Sigmoid colon (tissue), 7 donors: ENCODE measurements around the gene MRPL4. TPM values are rescaled to one million over a fixed set of nuclear protein-coding genes. Genes with fewer than 3 reads are reported as not detected.

Experiments used
- DNase-seq: peaks from one replicate; pipeline ENCODE4 v3.0.0-alpha.2; 2019
- H3K27ac ChIP-seq, 4 donors: fragments of 200-600 bp; sonication (generic); one replicate each; pipeline ENCODE4 v1.5.1; 2016 to 2019; ENCODE audit warnings: mild to moderate bottlenecking in 1 of 4
- H3K27me3 ChIP-seq, 3 donors: fragments of 200-600 bp; sonication (generic); one replicate each; pipeline ENCODE4 v1.5.1; 2019; ENCODE audit warnings: mild to moderate bottlenecking in 1 of 3
- H3K36me3 ChIP-seq, 4 donors: fragments of 200-600 bp; sonication (generic); one replicate each; pipeline ENCODE4 v1.5.1; 2016 to 2019
- H3K4me1 ChIP-seq, 4 donors: fragments of 200-600 bp; sonication (generic); one replicate each; pipeline ENCODE4 v1.5.1; 2017 to 2019
- H3K4me3 ChIP-seq, 4 donors: fragments of 200-600 bp; sonication (generic); one replicate each; pipeline ENCODE4 v1.5.1; 2017 to 2019; ENCODE audit warnings: mild to moderate bottlenecking in 2 of 4, moderate library complexity in 1 of 4
- H3K9me3 ChIP-seq, 4 donors: fragments of 200-600 bp in 3 of 4; sonication (generic) in 3 of 4; one replicate each; pipeline versions ENCODE4 v1.5.1 to v1.6.1; 2013 to 2019
- CTCF ChIP-seq, 4 experiments: fragments of 450-650 bp in 3 of 4; fragments of 200-600 bp in 1 of 4; IDR thresholded peaks; one replicate each; pipeline ENCODE4 v1.5.1; 2016 to 2019; ENCODE audit warnings: antibody characterized with exemption in 4 of 4, mild to moderate bottlenecking in 3 of 4, moderate library complexity in 2 of 4
- EP300 ChIP-seq, 4 donors: sonication (generic); formaldehyde crosslinking; IDR thresholded peaks; one replicate each; pipeline ENCODE4 v1.6.1; 2017; ENCODE audit warnings: antibody characterized with exemption in 4 of 4
- POLR2A ChIP-seq, 2 donors: fragments of 450-650 bp; IDR thresholded peaks; one replicate each; pipeline ENCODE4 v1.6.1; 2016; ENCODE audit warnings: antibody characterized with exemption in 2 of 2, mild to moderate bottlenecking in 2 of 2, moderate library complexity in 2 of 2
- POLR2AphosphoS5 ChIP-seq, 4 donors: sonication (generic); formaldehyde crosslinking; IDR thresholded peaks; one replicate each; pipeline ENCODE4 v1.6.1; 2017; ENCODE audit warnings: antibody characterized with exemption in 4 of 4
- WGBS, 2 donors: extraction: QIAGEN DNeasy Blood & Tissue Kit; methylation state at CpG; one replicate each; pipeline ENCODE4 v1.1.7; 2013; 5-methylcytosine and 5-hydroxymethylcytosine counted together
- intact Hi-C: fragments of 100-400 bp; cut with DNase I; formaldehyde crosslinking; loops from one replicate; pipeline ENCODE4 v1.15.1; 2023
- polyA plus RNA-seq, 3 donors: library from polyadenylated mRNA; stranded (reverse); fragments of 200-250 nt; gene quantifications; one replicate each; pipeline ENCODE4 v1.2.3, GENCODE V29; 2013
- total RNA-seq, 4 donors: library from RNA; depleted of rRNA; stranded (reverse); fragments of >200 nt; gene quantifications; one replicate each; pipeline ENCODE4 v1.1.0, GENCODE V29; 2016
- donor health status: healthy with polysubstance abuse.
- donor health status: Bipolar disorder and iron deficiency.
- donor health status: healthy.

Gene MRPL4
- total and polyA plus RNA-seq, 7 donors = 37.9 to 85.2 (median 56.7) TPM

GRCh38 chr19:10266706-10267105 lies 14.7 kb downstream of the MRPL4 start:
- DNase-seq = no peak
- TF ChIP-seq POLR2AphosphoS5 (IDR thresholded peaks at IDR 0.05) = no peak
- no peak for TF ChIP-seq POLR2A (IDR thresholded peaks at IDR 0.05)
- TF ChIP-seq CTCF (IDR thresholded peaks at IDR 0.05) = no peak
- TF ChIP-seq EP300 (IDR thresholded peaks at IDR 0.05) = no peak
- Histone ChIP-seq H3K27me3 (peaks cover 14 to 23% (median 21%) of the 10 kb centered on the region in 3 donors), H3K4me1 (peaks cover 0 to 20% (median 19%) of the 10 kb centered on the region in 4 donors), H3K9me3 (no peaks in the 10 kb centered on the region), H3K27ac (no peak overlapping the region), H3K36me3 (no peaks in the 10 kb centered on the region), H3K4me3 (no peak overlapping the region)
- 85 to 87% methylated on average over 7 of the region's 7 CpGs for WGBS, 2 donors
- intact Hi-C loops = no loop called here

GRCh38 chr19:10268071-10268470 lies 16.1 kb downstream of the MRPL4 start:
- intact Hi-C loops = no loop called here
- peaks cover 14 to 30% (median 22%) of the 10 kb centered on the region in 3 donors for H3K27me3 ChIP-seq
- 72 to 74% methylated on average over 6 of the region's 6 CpGs for WGBS, 2 donors
- H3K36me3 ChIP-seq = no peaks in the 10 kb centered on the region
- no peak overlapping the region for H3K4me3 ChIP-seq
- peak overlapping the region in 2 of 4 donors; percentile 40 to 58 for H3K27ac ChIP-seq
- H3K4me1 ChIP-seq = peaks cover 0 to 20% (median 19%) of the 10 kb centered on the region in 4 donors
- DNase-seq = no peak
- TF ChIP-seq EP300 (IDR thresholded peaks at IDR 0.05) (no peak), POLR2AphosphoS5 (IDR thresholded peaks at IDR 0.05) (no peak), CTCF (IDR thresholded peaks at IDR 0.05) (no peak), POLR2A (IDR thresholded peaks at IDR 0.05) (no peak)
- H3K9me3 ChIP-seq = no peaks in the 10 kb centered on the region

GRCh38 chr19:10269333-10270179 lies 17.5 kb downstream of the MRPL4 start:
- Histone ChIP-seq H3K9me3 (no peaks in the 10 kb centered on the region), H3K4me1 (peaks cover 0 to 20% (median 19%) of the 10 kb centered on the region in 4 donors), H3K27me3 (peaks cover 14 to 30% (median 22%) of the 10 kb centered on the region in 3 donors), H3K36me3 (no peaks in the 10 kb centered on the region), H3K4me3 (peak overlapping the region; percentile 15 to 46 (median 42)), H3K27ac (peak overlapping the region; percentile 66 to 80 (median 70))
- TF ChIP-seq EP300 (IDR thresholded peaks at IDR 0.05) (no peak), CTCF (IDR thresholded peaks at IDR 0.05) (peak; percentile 86 to 95 (median 92)), POLR2AphosphoS5 (IDR thresholded peaks at IDR 0.05) (peak in 1 of 4 donors; percentile 25), POLR2A (IDR thresholded peaks at IDR 0.05) (no peak)
- peak; percentile 89 for DNase-seq
- intact Hi-C loops = loop anchor here (1.0 kb wide), 1 partner anchor 120 kb away; no protein-coding TSS in a partner anchor
- 5% methylated on average over 59 of the region's 59 CpGs for WGBS, 2 donors

GRCh38 chr19:10270180-10270615 lies 18.2 kb downstream of the MRPL4 start:
- Histone ChIP-seq H3K27me3 (peaks cover 14 to 30% (median 22%) of the 10 kb centered on the region in 3 donors), H3K4me3 (peak overlapping the region; percentile 15 to 46 (median 42)), H3K4me1 (peaks cover 0 to 20% (median 19%) of the 10 kb centered on the region in 4 donors), H3K9me3 (no peaks in the 10 kb centered on the region), H3K27ac (peak overlapping the region; percentile 66 to 80 (median 70)), H3K36me3 (no peaks in the 10 kb centered on the region)
- peak; percentile 83 for DNase-seq
- TF ChIP-seq POLR2AphosphoS5 (IDR thresholded peaks at IDR 0.05) (peak in 1 of 4 donors; percentile 10), POLR2A (IDR thresholded peaks at IDR 0.05) (peak in 1 of 2 donors; percentile 12), CTCF (IDR thresholded peaks at IDR 0.05) (no peak)
- intact Hi-C loops = no loop called here
- 2 to 3% methylated on average over 37 of the region's 37 CpGs for WGBS, 2 donors
